HepG2 (cell line): ENCODE data around the gene EIF2S2. TPM values are rescaled to one million over a fixed set of nuclear protein-coding genes. Genes with fewer than 3 reads are reported as not detected.

Source experiments
- AKAP8 ChIP-seq: sonication (generic); formaldehyde crosslinking; IDR thresholded peaks from 2 replicates; pipeline ENCODE4 v1.5.1; 2020; ENCODE audit warnings: mild to moderate bottlenecking, missing genetic modification reagents
- BRD4 ChIP-seq: sonication (generic); formaldehyde crosslinking; IDR thresholded peaks from 2 replicates; pipeline ENCODE4 v1.4.0; 2020; ENCODE audit warnings: missing genetic modification reagents
- CREM ChIP-seq, 2 experiments: sonication (generic) in 1 of 2; formaldehyde crosslinking in 1 of 2; IDR thresholded peaks; 2 replicates each; pipeline versions ENCODE4 v1.4.0 to v1.6.1; 2016 to 2020; ENCODE audit warnings: antibody characterized with exemption in 1 of 2, mild to moderate bottlenecking in 1 of 2, missing genetic modification reagents in 1 of 2
- FOSL1 ChIP-seq: sonication (generic); formaldehyde crosslinking; IDR thresholded peaks from 2 replicates; pipeline ENCODE4 v1.9.0; 2021; ENCODE audit warnings: missing genetic modification reagents, borderline replicate concordance
- HNRNPH1 ChIP-seq: fragments of 200-400 bp; formaldehyde crosslinking; optimal IDR thresholded peaks from 2 replicates; pipeline ENCODE3; 2017; ENCODE audit warnings: mild to moderate bottlenecking, low read depth, low read length
- KDM2A ChIP-seq: sonication (generic); formaldehyde crosslinking; IDR thresholded peaks from 2 replicates; pipeline ENCODE4 v1.4.0; 2020; ENCODE audit warnings: low read depth, missing genetic modification reagents, borderline replicate concordance
- MZF1 ChIP-seq: sonication (generic); formaldehyde crosslinking; IDR thresholded peaks from 2 replicates; pipeline ENCODE4 v1.8.1; 2023; ENCODE audit warnings: mild to moderate bottlenecking, missing genetic modification reagents, borderline replicate concordance
- SRSF4 ChIP-seq: fragments of 200-400 bp; formaldehyde crosslinking; IDR thresholded peaks from one replicate; pipeline ENCODE4 v1.6.1; 2018; ENCODE audit warnings: mild to moderate bottlenecking, low read depth, low read length, moderate library complexity; ENCODE audit not compliant: poor library complexity, severe bottlenecking
- ZFYVE20 ChIP-seq: sonication (generic); formaldehyde crosslinking; IDR thresholded peaks from 2 replicates; pipeline ENCODE4 v1.8.0; 2023; ENCODE audit warnings: low read depth, mild to moderate bottlenecking, moderate library complexity, missing genetic modification reagents, borderline replicate concordance
- ZNF367 ChIP-seq: sonication (generic); formaldehyde crosslinking; IDR thresholded peaks from 2 replicates; pipeline ENCODE4 v1.4.0; 2020; ENCODE audit warnings: missing genetic modification reagents, borderline replicate concordance
- ZNF713 ChIP-seq: sonication (generic); formaldehyde crosslinking; IDR thresholded peaks from 2 replicates; pipeline ENCODE4 v1.4.0; 2020; ENCODE audit warnings: mild to moderate bottlenecking, missing genetic modification reagents
- ZNF720 ChIP-seq: sonication (generic); formaldehyde crosslinking; IDR thresholded peaks from 2 replicates; pipeline ENCODE4 v1.4.0; 2020; ENCODE audit warnings: missing genetic modification reagents
- ZNF780A ChIP-seq: sonication (generic); formaldehyde crosslinking; IDR thresholded peaks from 2 replicates; pipeline ENCODE4 v1.8.0; 2022; ENCODE audit warnings: mild to moderate bottlenecking, missing genetic modification reagents, moderate library complexity
- ZNF879 ChIP-seq: sonication (generic); formaldehyde crosslinking; IDR thresholded peaks from 2 replicates; pipeline ENCODE4 v1.8.1; 2023; ENCODE audit warnings: missing genetic modification reagents
- ZNF891 ChIP-seq: sonication (generic); formaldehyde crosslinking; IDR thresholded peaks from 2 replicates; pipeline ENCODE4 v1.5.0; 2020; ENCODE audit warnings: mild to moderate bottlenecking, missing genetic modification reagents
- ZSCAN20 ChIP-seq: sonication (generic); formaldehyde crosslinking; IDR thresholded peaks from 2 replicates; pipeline ENCODE4 v1.4.0; 2020; ENCODE audit warnings: missing genetic modification reagents, mild to moderate bottlenecking, borderline replicate concordance
- polyA plus RNA-seq, 8 experiments: library from polyadenylated mRNA; depleted of rRNA in 3 of 8; stranded (reverse) in 7 of 8; unstranded in 1 of 8; fragments of >200 nt; fragmentation: Illumina TruSeq in 4 of 8; extraction: Trizol in 4 of 8; gene quantifications; 2 replicates each; pipeline versions ENCODE4 v1.2.1 to v1.2.3, GENCODE V29; 2011 to 2016; ENCODE audit warnings: low read depth in 4 of 8, missing spikeins in 1 of 8, mixed read lengths in 1 of 8; ENCODE audit not compliant: insufficient read depth in 1 of 8
- total RNA-seq, 5 experiments: library from RNA; depleted of rRNA; stranded (reverse); fragments of >200 nt; fragmentation: Illumina TruSeq; extraction: Trizol; gene quantifications; 2 replicates each; pipeline ENCODE4 v1.2.3, GENCODE V29; 2016; ENCODE audit warnings: low read depth in 1 of 5
- TF ChIP-seq, protein P1 (sequence below): sonication (generic); formaldehyde crosslinking; IDR thresholded peaks from 2 replicates; pipeline ENCODE4 v1.9.0; 2022; ENCODE audit warnings: missing genetic modification reagents, mild to moderate bottlenecking, borderline replicate concordance
- TF ChIP-seq, protein P2 (sequence below): sonication (generic); formaldehyde crosslinking; IDR thresholded peaks from 2 replicates; pipeline ENCODE4 v1.4.0; 2020; ENCODE audit warnings: missing genetic modification reagents; ENCODE audit errors: not compliant biosample characterization
- TF ChIP-seq, protein P3 (sequence below): sonication (generic); formaldehyde crosslinking; IDR thresholded peaks from 2 replicates; pipeline ENCODE4 v1.4.0; 2020; ENCODE audit warnings: missing genetic modification reagents, borderline replicate concordance
- TF ChIP-seq, protein P4 (sequence below): sonication (generic); formaldehyde crosslinking; conservative IDR thresholded peaks from 2 replicates; pipeline ENCODE4 v1.5.0; 2020; ENCODE audit warnings: missing genetic modification reagents
- TF ChIP-seq, protein P5 (sequence below): sonication (generic); formaldehyde crosslinking; IDR thresholded peaks from 2 replicates; pipeline ENCODE4 v1.8.1; 2023; ENCODE audit warnings: missing genetic modification reagents, mild to moderate bottlenecking, borderline replicate concordance

The EIF2S2 gene
- total and polyA plus RNA-seq, 2 of the 13 experiments (the other 11 are each of a cell fraction or from before 2014, with no cell fraction given) = 126 to 213 TPM

DNA sequence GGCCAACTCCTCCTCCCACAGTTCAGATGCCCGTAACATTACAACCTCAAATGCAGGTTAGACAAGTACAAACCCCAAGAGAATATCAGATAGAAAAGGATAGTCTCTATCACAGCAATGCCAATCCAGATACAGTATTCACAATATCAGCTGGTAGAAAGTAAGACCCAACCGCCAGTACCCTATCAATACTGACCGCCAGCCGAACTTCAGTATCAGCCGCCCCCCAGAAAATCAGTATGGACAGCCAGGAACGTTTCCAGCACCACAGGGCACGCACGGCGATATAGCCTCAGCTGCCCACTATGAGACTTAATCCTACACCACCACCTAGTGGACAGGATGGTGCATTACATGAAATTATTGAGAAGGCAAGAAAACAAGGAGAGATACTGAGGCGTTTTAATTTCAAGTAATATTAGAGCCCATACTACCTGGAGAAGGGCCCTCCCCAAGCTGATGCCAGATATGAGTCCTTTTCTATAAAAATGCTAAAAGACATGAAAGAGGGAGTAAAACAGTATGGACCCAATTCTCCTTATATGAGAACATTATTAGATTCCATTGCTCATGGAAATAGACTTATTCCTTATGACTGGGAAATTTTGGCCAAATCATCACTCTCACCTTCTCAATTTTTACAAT is 17.6 kb upstream of the EIF2S2 start (continued):
- TF ChIP-seq CREM (IDR thresholded peaks at IDR 0.05) = no peak
- TF ChIP-seq CREM (CRISPR knock-in tag; IDR thresholded peaks at IDR 0.05) = no peak
- TF ChIP-seq BRD4 (CRISPR knock-in tag) = no peak
- TF ChIP-seq MZF1 (CRISPR knock-in tag) = no peak
- no peak for TF ChIP-seq ZNF780A (CRISPR knock-in tag)
- TF ChIP-seq AKAP8 = no peak
- TF ChIP-seq ZNF367 (CRISPR knock-in tag) = no peak
- TF ChIP-seq, protein P1, sequence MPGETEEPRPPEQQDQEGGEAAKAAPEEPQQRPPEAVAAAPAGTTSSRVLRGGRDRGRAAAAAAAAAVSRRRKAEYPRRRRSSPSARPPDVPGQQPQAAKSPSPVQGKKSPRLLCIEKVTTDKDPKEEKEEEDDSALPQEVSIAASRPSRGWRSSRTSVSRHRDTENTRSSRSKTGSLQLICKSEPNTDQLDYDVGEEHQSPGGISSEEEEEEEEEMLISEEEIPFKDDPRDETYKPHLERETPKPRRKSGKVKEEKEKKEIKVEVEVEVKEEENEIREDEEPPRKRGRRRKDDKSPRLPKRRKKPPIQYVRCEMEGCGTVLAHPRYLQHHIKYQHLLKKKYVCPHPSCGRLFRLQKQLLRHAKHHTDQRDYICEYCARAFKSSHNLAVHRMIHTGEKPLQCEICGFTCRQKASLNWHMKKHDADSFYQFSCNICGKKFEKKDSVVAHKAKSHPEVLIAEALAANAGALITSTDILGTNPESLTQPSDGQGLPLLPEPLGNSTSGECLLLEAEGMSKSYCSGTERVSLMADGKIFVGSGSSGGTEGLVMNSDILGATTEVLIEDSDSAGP = no peak
- no peak for TF ChIP-seq ZFYVE20
- no peak for TF ChIP-seq ZNF879 (CRISPR knock-in tag)
- TF ChIP-seq, protein P2, sequence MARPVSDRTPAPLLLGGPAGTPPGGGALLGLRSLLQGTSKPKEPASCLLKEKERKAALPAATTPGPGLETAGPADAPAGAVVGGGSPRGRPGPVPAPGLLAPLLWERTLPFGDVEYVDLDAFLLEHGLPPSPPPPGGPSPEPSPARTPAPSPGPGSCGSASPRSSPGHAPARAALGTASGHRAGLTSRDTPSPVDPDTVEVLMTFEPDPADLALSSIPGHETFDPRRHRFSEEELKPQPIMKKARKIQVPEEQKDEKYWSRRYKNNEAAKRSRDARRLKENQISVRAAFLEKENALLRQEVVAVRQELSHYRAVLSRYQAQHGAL (CRISPR knock-in tag) = no peak
- TF ChIP-seq ZNF713 (CRISPR knock-in tag) = no peak
- TF ChIP-seq, protein P3, sequence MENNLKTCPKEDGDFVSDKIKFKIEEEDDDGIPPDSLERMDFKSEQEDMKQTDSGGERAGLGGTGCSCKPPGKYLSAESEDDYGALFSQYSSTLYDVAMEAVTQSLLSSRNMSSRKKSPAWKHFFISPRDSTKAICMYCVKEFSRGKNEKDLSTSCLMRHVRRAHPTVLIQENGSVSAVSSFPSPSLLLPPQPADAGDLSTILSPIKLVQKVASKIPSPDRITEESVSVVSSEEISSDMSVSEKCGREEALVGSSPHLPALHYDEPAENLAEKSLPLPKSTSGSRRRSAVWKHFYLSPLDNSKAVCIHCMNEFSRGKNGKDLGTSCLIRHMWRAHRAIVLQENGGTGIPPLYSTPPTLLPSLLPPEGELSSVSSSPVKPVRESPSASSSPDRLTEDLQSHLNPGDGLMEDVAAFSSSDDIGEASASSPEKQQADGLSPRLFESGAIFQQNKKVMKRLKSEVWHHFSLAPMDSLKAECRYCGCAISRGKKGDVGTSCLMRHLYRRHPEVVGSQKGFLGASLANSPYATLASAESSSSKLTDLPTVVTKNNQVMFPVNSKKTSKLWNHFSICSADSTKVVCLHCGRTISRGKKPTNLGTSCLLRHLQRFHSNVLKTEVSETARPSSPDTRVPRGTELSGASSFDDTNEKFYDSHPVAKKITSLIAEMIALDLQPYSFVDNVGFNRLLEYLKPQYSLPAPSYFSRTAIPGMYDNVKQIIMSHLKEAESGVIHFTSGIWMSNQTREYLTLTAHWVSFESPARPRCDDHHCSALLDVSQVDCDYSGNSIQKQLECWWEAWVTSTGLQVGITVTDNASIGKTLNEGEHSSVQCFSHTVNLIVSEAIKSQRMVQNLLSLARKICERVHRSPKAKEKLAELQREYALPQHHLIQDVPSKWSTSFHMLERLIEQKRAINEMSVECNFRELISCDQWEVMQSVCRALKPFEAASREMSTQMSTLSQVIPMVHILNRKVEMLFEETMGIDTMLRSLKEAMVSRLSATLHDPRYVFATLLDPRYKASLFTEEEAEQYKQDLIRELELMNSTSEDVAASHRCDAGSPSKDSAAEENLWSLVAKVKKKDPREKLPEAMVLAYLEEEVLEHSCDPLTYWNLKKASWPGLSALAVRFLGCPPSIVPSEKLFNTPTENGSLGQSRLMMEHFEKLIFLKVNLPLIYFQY (CRISPR knock-in tag) = no peak
- TF ChIP-seq HNRNPH1 = no peak
- TF ChIP-seq KDM2A (CRISPR knock-in tag) = peak; percentile 84
- TF ChIP-seq ZNF891 = no peak
- TF ChIP-seq SRSF4 = no peak
- TF ChIP-seq, protein P4, sequence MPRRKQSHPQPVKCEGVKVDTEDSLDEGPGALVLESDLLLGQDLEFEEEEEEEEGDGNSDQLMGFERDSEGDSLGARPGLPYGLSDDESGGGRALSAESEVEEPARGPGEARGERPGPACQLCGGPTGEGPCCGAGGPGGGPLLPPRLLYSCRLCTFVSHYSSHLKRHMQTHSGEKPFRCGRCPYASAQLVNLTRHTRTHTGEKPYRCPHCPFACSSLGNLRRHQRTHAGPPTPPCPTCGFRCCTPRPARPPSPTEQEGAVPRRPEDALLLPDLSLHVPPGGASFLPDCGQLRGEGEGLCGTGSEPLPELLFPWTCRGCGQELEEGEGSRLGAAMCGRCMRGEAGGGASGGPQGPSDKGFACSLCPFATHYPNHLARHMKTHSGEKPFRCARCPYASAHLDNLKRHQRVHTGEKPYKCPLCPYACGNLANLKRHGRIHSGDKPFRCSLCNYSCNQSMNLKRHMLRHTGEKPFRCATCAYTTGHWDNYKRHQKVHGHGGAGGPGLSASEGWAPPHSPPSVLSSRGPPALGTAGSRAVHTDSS (CRISPR knock-in tag) = no peak
- TF ChIP-seq ZNF720 (CRISPR knock-in tag) = no peak
- TF ChIP-seq, protein P5, sequence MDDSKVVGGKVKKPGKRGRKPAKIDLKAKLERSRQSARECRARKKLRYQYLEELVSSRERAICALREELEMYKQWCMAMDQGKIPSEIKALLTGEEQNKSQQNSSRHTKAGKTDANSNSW (CRISPR knock-in tag) = no peak
- no peak for TF ChIP-seq ZSCAN20 (CRISPR knock-in tag)
- TF ChIP-seq FOSL1 (CRISPR knock-in tag) = no peak
